CD14-positive monocyte (primary cell): ENCODE data around the gene SYNJ2. TPM values are rescaled to one million over a fixed set of nuclear protein-coding genes. Genes with fewer than 3 reads are reported as not detected.

Source experiments
- DNase-seq, 3 donors: peaks; one replicate each; pipeline ENCODE4 v3.0.0-alpha.2; 2011 to 2022
- H2AFZ ChIP-seq: 2 replicates; pipeline ENCODE4 v1.6.0; 2012; ENCODE audit warnings: mild to moderate bottlenecking, low read depth, low read length, inconsistent platforms; ENCODE audit not compliant: insufficient read depth, poor library complexity, severe bottlenecking
- H3K27ac ChIP-seq, 2 donors: 1 replicate in 1 of 2; 2 replicates in 1 of 2; pipeline ENCODE4 v1.5.1; 2012 to 2013; ENCODE audit warnings: low read length in 2 of 2, control low read depth in 1 of 2, inconsistent platforms in 1 of 2, low read depth in 1 of 2, mild to moderate bottlenecking in 1 of 2
- H3K27me3 ChIP-seq, 2 donors: one replicate each; pipeline versions ENCODE4 v1.6.0 to v1.6.1; 2011 to 2013; ENCODE audit warnings: low read length in 2 of 2; ENCODE audit not compliant: control insufficient read depth in 2 of 2, insufficient read depth in 2 of 2
- H3K36me3 ChIP-seq, 2 donors: replicated peaks in 1 of 2; 1 replicate in 1 of 2; 2 replicates in 1 of 2; pipeline versions ENCODE4 v1.5.1 to v1.6.1; 2012 to 2013; ENCODE audit warnings: low read length in 2 of 2, control low read depth in 1 of 2, inconsistent platforms in 1 of 2, mild to moderate bottlenecking in 1 of 2; ENCODE audit not compliant: insufficient read depth in 2 of 2, control insufficient read depth in 1 of 2
- H3K4me1 ChIP-seq, 2 donors: 1 replicate in 1 of 2; 2 replicates in 1 of 2; pipeline versions ENCODE4 v1.5.1 to v1.6.1; 2012 to 2013; ENCODE audit warnings: low read length in 2 of 2, control low read depth in 1 of 2, inconsistent platforms in 1 of 2, mild to moderate bottlenecking in 1 of 2, moderate library complexity in 1 of 2; ENCODE audit not compliant: insufficient read depth in 2 of 2, control insufficient read depth in 1 of 2
- H3K4me2 ChIP-seq: replicated peaks from 2 replicates; pipeline ENCODE3; 2012; ENCODE audit warnings: low read length, moderate library complexity, mild to moderate bottlenecking; ENCODE audit not compliant: poor library complexity, severe bottlenecking; ENCODE audit errors: extremely low read depth
- H3K4me3 ChIP-seq, 3 experiments: fragments of 200-600 bp in 1 of 3; sonication (generic) in 1 of 3; replicated peaks in 1 of 3; 1 replicate in 2 of 3; 2 replicates in 1 of 3; pipeline ENCODE4 v1.5.1; 2011 to 2013; ENCODE audit warnings: low read length in 3 of 3, mild to moderate bottlenecking in 3 of 3, control low read depth in 2 of 3, low read depth in 2 of 3, inconsistent platforms in 1 of 3, moderate library complexity in 1 of 3
- H3K79me2 ChIP-seq: 2 replicates; pipeline ENCODE4 v1.6.0; 2012; ENCODE audit warnings: mild to moderate bottlenecking, control low read depth, inconsistent platforms, low read length, moderate library complexity; ENCODE audit not compliant: insufficient read depth
- H3K9ac ChIP-seq: 2 replicates; pipeline ENCODE4 v1.6.0; 2017; ENCODE audit warnings: low read length, mild to moderate bottlenecking; ENCODE audit not compliant: insufficient read depth, poor library complexity, severe bottlenecking
- H3K9me3 ChIP-seq, 2 donors: replicated peaks in 1 of 2; 1 replicate in 1 of 2; 2 replicates in 1 of 2; pipeline versions ENCODE4 v1.5.1 to v1.6.1; 2012 to 2013; ENCODE audit warnings: low read length in 2 of 2, control low read depth in 1 of 2; ENCODE audit not compliant: control insufficient read depth in 1 of 2, insufficient read depth in 1 of 2
- H4K20me1 ChIP-seq: 2 replicates; pipeline ENCODE4 v1.6.0; 2012; ENCODE audit warnings: mild to moderate bottlenecking, low read length, control low read depth, moderate library complexity; ENCODE audit not compliant: insufficient read depth
- H3K27ac Mint-ChIP-seq, 7 donors: one replicate each; pipeline ENCODE4 v1.8.0; 2020; ENCODE audit warnings: mild to moderate bottlenecking in 7 of 7, mixed read lengths in 7 of 7, moderate library complexity in 6 of 7, inconsistent platforms in 2 of 7
- H3K27me3 Mint-ChIP-seq, 3 donors: one replicate each; pipeline ENCODE4 v1.8.0; 2021 to 2022; ENCODE audit warnings: low read depth in 3 of 3, mild to moderate bottlenecking in 3 of 3, mixed read lengths in 3 of 3, moderate library complexity in 3 of 3, inconsistent platforms in 1 of 3
- H3K36me3 Mint-ChIP-seq, 2 donors: one replicate each; pipeline ENCODE4 v1.8.0; 2020; ENCODE audit warnings: mixed read lengths in 2 of 2, inconsistent platforms in 1 of 2, mild to moderate bottlenecking in 1 of 2
- H3K4me1 Mint-ChIP-seq: one replicate; pipeline ENCODE4 v1.8.0; 2020; ENCODE audit warnings: mild to moderate bottlenecking, mixed read lengths
- H3K4me3 Mint-ChIP-seq, 2 donors: one replicate each; pipeline ENCODE4 v1.8.0; 2020; ENCODE audit warnings: mild to moderate bottlenecking in 2 of 2, mixed read lengths in 2 of 2, moderate library complexity in 1 of 2
- H3K9me3 Mint-ChIP-seq, 7 donors: one replicate each; pipeline ENCODE4 v1.8.0; 2020 to 2022; ENCODE audit warnings: mixed read lengths in 7 of 7, mild to moderate bottlenecking in 6 of 7, moderate library complexity in 6 of 7, inconsistent platforms in 2 of 7
- WGBS: methylation state at CpG from one replicate; pipeline ENCODE4 v1.1.5; 2013; ENCODE audit warnings: missing lambda C conversion rate; ENCODE audit not compliant: insufficient coverage; 5-methylcytosine and 5-hydroxymethylcytosine counted together
- intact Hi-C, 2 donors: fragments of 100-400 bp; cut with micrococcal nuclease; formaldehyde crosslinking; loops; one replicate each; pipeline versions ENCODE4 v1.15.0 to v1.15.1; 2023
- polyA plus RNA-seq, 3 donors: library from polyadenylated mRNA; depleted of rRNA in 1 of 3; unstranded in 2 of 3; stranded (reverse) in 1 of 3; fragments of 300-500 nt in 2 of 3; fragments of >200 nt in 1 of 3; fragmentation: Illumina TruSeq in 2 of 3; gene quantifications; 1 replicate in 2 of 3; 2 replicates in 1 of 3; pipeline ENCODE4 v1.2.3, GENCODE V29; 2012 to 2021
- TF ChIP-seq, protein P1 (sequence below): fragments of 200-600 bp; IDR thresholded peaks from one replicate; pipeline ENCODE4 v1.8.0; 2022; ENCODE audit warnings: antibody characterized with exemption, mild to moderate bottlenecking

Gene SYNJ2
- polyA plus RNA-seq, 3 donors = 0.82 to 2.0 (median 1.6) TPM

- peaks cover 0 to 4% (median 2%) of the 10 kb centered on the region in 7 donors for H3K9me3 Mint-ChIP-seq
- TF ChIP-seq, protein P1, sequence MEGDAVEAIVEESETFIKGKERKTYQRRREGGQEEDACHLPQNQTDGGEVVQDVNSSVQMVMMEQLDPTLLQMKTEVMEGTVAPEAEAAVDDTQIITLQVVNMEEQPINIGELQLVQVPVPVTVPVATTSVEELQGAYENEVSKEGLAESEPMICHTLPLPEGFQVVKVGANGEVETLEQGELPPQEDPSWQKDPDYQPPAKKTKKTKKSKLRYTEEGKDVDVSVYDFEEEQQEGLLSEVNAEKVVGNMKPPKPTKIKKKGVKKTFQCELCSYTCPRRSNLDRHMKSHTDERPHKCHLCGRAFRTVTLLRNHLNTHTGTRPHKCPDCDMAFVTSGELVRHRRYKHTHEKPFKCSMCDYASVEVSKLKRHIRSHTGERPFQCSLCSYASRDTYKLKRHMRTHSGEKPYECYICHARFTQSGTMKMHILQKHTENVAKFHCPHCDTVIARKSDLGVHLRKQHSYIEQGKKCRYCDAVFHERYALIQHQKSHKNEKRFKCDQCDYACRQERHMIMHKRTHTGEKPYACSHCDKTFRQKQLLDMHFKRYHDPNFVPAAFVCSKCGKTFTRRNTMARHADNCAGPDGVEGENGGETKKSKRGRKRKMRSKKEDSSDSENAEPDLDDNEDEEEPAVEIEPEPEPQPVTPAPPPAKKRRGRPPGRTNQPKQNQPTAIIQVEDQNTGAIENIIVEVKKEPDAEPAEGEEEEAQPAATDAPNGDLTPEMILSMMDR = no peak
- no peak overlapping the region for H3K27ac ChIP-seq
- no peaks in the 10 kb centered on the region for H3K36me3 ChIP-seq
- no peak overlapping the region for H3K9ac ChIP-seq
- no peaks in the 10 kb centered on the region for H4K20me1 ChIP-seq
- no peak overlapping the region for H3K4me2 ChIP-seq
- no peak for DNase-seq
- 100% methylated on average over 7 of the region's 11 CpGs for WGBS
- H3K9me3 ChIP-seq = no peaks in the 10 kb centered on the region
- H2AFZ ChIP-seq = no peak overlapping the region
- intact Hi-C loops = loop anchor here in 1 of 2 donors (5.0 kb wide), 1 partner anchor 65 kb away; no protein-coding TSS in a partner anchor
- H3K4me1 ChIP-seq = peaks cover 32 to 38% of the 10 kb centered on the region in 2 donors
- no peak overlapping the region for H3K4me3 Mint-ChIP-seq
- H3K27me3 Mint-ChIP-seq = peaks cover 3 to 5% (median 3%) of the 10 kb centered on the region in 3 donors
- H3K4me3 ChIP-seq = no peak overlapping the region
- peaks cover 0 to 6% of the 10 kb centered on the region in 2 donors for H3K36me3 Mint-ChIP-seq
- H3K4me1 Mint-ChIP-seq = peaks cover 44% of the 10 kb centered on the region
- no peaks in the 10 kb centered on the region for H3K79me2 ChIP-seq
- H3K27me3 ChIP-seq = no peaks in the 10 kb centered on the region
- no peak overlapping the region for H3K27ac Mint-ChIP-seq
Observed at GRCh38 chr6:158006821-158007570, 25.3 kb downstream of the SYNJ2 start.

DNA sequence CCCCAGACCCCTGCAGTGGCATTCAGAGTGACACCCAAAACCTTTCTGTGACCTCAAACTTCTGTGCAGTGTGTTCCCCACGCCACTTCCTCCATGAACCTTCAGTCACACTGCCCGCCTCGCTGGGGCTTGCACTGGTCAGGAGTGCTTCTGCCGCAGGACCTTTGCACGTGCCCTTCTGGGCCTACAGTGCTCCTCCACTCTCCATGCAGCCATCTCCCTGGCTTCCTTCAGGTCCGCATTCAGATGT is 27.1 kb downstream of the SYNJ2 start:
- Mint-ChIP-seq H3K27ac (peak overlapping the region in 6 of 7 donors; percentile 69 to 93 (median 84)), H3K4me1 (peaks cover 42% of the 10 kb centered on the region)

More for the DNA sequence above, 27.1 kb downstream of the SYNJ2 start:
- peak overlapping the region in 1 of 2 donors; percentile 86 for H3K4me3 Mint-ChIP-seq
- Histone ChIP-seq H3K27me3 (no peaks in the 10 kb centered on the region), H3K27ac (peak overlapping the region; percentile 13 to 24), H3K4me2 (peak overlapping the region; percentile 62), H2AFZ (no peak overlapping the region), H3K4me3 (no peak overlapping the region), H3K36me3 (no peaks in the 10 kb centered on the region), H3K4me1 (peaks cover 32 to 33% of the 10 kb centered on the region in 2 donors), H4K20me1 (no peaks in the 10 kb centered on the region), H3K79me2 (no peaks in the 10 kb centered on the region), H3K9me3 (no peaks in the 10 kb centered on the region), H3K9ac (no peak overlapping the region)
- peak; percentile 32 to 39 (median 33) for DNase-seq
- WGBS = 43% methylated on average over 6 of the region's 6 CpGs
- H3K36me3 Mint-ChIP-seq = peaks cover 0 to 6% of the 10 kb centered on the region in 2 donors
- peaks cover 0 to 4% (median 2%) of the 10 kb centered on the region in 7 donors for H3K9me3 Mint-ChIP-seq
- intact Hi-C loops = loop anchor here in 1 of 2 donors (5.0 kb wide), 1 partner anchor 64 kb away; no protein-coding TSS in a partner anchor
- peaks cover 3 to 4% (median 3%) of the 10 kb centered on the region in 3 donors for H3K27me3 Mint-ChIP-seq
- TF ChIP-seq, protein P1 = no peak
